IPS-15b (cell line): ENCODE data around the gene ACIN1.
A peak's percentile ranks its signal among the peaks of the same experiment; 100 is the strongest.

Experiments
- H3K27me3 ChIP-seq: one replicate; pipeline ENCODE4 v1.6.1; 2013; ENCODE audit warnings: low read length; ENCODE audit not compliant: control insufficient read depth, insufficient read depth
- H3K36me3 ChIP-seq: one replicate; pipeline ENCODE4 v1.6.1; 2013; ENCODE audit warnings: low read length; ENCODE audit not compliant: control insufficient read depth, insufficient read depth
- H3K4me1 ChIP-seq: one replicate; pipeline ENCODE4 v1.6.1; 2013; ENCODE audit warnings: mild to moderate bottlenecking, low read length; ENCODE audit not compliant: control insufficient read depth, insufficient read depth
- H3K4me3 ChIP-seq: one replicate; pipeline ENCODE4 v1.5.1; 2013; ENCODE audit warnings: low read depth, low read length
- H3K9ac ChIP-seq: one replicate; pipeline ENCODE4 v1.6.1; 2013; ENCODE audit warnings: low read depth, mild to moderate bottlenecking, low read length
- H3K9me3 ChIP-seq: one replicate; pipeline ENCODE4 v1.6.1; 2013; ENCODE audit warnings: mild to moderate bottlenecking, low read length; ENCODE audit not compliant: control insufficient read depth, insufficient read depth

Gene ACIN1

DNA sequence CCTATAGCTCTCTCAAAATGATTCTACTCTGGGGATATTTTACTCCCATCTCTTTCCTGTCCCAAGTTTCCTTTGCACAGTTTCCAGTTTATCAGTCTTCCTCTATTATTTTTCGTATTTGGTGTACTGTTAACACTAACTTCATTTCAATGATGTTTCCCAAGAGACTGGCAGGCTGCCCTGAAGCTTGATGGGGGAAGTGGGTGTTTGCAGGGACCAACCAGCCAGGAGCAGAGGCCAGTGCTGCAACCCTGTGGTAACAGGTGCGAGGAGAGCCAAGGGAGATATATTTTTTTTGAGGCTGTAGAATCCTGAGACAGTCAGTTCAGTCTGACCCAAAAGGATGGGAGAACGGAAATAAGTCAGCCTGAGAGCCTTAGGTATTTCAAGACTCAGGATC is 35.9 kb upstream of the ACIN1 start:
- Histone ChIP-seq H3K9ac (no peak overlapping the region), H3K4me3 (no peak overlapping the region), H3K27me3 (no peaks in the 10 kb centered on the region), H3K9me3 (no peaks in the 10 kb centered on the region), H3K36me3 (peaks cover 30% of the 10 kb centered on the region), H3K4me1 (peaks cover 2% of the 10 kb centered on the region)

DNA sequence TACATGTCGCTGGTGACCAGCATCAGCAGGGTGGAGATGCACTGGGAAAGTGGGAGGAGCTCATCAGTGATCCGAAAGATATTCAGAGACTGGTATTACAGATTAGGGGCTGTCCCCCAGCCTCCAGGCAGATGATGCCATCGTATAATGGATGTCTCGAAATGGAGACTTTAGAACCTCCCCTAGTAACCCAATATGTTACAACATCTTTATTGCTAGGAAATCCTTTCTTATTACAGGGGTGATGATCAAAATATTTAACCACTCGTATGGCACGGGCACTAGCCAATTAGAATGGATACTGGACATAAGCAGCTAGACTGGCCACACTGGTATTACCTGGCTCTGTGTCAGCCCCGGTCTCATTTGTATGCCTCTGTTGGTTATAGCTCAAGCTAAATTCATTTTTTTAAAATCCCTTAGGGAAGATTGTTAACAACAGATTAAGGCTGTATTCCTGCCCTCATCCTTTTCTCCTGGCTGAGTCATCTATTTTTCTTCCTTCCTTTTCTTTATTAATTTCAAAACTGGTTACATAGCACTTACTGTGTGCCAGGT is 34.9 kb upstream of the ACIN1 start:
- no peak overlapping the region for H3K4me3 ChIP-seq
- no peak overlapping the region for H3K9ac ChIP-seq
- peaks cover 2% of the 10 kb centered on the region for H3K4me1 ChIP-seq
- peaks cover 30% of the 10 kb centered on the region for H3K36me3 ChIP-seq
- no peaks in the 10 kb centered on the region for H3K27me3 ChIP-seq
- H3K9me3 ChIP-seq, result no peaks in the 10 kb centered on the region

DNA sequence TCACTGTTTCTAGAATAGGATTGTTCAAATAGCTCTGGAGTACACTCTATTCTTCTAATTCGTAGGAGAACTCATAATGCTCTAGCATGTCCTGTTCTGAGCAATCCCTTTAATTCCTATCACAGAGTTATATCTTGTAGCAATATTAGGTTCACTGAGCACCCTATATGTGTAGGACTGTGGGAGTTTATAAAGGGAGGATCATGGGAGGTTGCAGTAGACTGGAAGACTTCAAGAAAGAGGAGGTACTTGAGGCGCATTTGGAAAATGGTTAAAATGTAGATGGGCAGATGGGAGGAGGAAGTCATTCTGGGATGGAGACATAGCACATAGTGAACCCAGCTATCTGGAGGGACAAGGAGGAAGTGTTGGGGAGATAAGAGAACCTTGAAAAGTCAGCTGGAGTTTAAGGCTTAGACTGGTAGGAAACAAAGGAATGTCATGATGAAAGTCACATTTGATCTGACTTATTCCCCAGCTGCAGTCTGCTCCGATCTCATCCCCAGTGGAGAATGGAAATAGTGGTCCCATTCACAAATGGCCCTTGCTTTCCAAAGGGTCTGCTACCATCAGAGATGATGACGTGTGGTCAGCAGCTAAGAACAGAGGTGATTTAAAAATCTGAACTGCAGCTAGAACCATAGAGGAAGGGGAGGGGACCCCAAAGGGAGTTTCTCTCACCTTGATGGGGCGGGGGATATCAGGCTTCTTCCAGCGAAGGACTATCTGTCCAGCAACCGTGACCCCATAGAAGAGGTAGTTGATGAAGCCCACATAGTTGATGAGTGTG is 34.2 kb upstream of the ACIN1 start:
- Histone ChIP-seq H3K27me3 (no peaks in the 10 kb centered on the region), H3K36me3 (peaks cover 30% of the 10 kb centered on the region)

DNA sequence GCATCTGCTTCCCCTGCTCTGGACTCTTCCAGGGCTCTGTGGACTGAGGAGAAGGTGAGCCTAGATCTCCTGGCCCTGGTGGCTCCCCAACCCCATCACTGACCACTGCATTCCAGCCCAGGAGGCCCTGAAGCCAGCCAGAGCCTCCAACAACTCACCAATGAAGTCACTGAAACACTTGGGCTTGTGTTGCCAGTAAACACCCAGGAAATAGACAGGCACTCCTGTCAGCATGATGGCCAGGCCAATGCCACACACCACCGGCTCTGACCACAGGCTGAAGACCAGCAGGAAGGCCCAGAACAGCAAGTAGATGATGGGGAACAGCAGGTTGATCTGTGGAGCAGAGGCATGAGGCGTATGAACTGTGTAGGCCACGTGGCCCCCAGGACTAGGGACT is 32.9 kb upstream of the ACIN1 start:
- H3K4me1 ChIP-seq, result peaks cover 2% of the 10 kb centered on the region
- peaks cover 30% of the 10 kb centered on the region for H3K36me3 ChIP-seq

More for the DNA sequence above, 34.2 kb upstream of the ACIN1 start:
- Histone ChIP-seq H3K4me1 (peaks cover 2% of the 10 kb centered on the region), H3K9me3 (no peaks in the 10 kb centered on the region), H3K4me3 (no peak overlapping the region), H3K9ac (no peak overlapping the region)

DNA sequence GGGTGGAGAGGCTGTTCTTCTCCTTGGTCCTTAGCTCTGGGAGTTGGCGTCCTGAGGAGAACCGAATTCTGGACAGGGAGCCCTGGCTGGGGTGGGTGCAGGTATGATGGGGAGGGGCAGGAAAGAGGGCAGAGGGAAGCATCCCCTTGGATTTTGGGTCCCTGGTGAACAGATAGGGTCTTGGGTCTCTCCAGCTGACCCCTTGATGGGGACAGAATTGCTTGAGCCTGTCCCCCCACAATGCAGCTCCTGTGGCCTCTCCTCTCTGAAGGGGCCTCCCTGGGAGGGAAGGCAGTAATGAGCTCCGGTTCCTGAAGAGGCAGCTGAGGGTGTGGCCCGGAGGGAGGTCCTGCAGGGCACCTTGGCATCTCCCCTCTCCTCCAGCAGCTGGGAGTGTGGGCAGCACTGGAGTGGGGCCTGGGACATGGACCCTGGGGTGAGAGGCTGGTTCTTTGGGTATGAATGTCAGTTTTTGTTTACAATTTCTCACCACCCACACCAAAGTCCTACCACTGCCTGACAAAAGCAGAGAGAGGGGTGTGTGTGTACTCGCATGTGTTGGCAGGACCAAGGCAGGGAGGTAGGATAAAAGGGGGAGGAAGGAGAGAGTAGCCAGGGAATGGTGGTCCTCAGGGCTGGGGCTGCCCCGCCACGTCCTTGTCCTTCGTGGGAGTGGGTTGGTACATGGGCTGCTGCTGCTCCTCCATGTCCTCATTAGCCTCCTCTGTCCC is 31.8 kb upstream of the ACIN1 start:
- no peak overlapping the region for H3K9ac ChIP-seq
- no peaks in the 10 kb centered on the region for H3K9me3 ChIP-seq
- H3K27me3 ChIP-seq, result no peaks in the 10 kb centered on the region
- no peak overlapping the region for H3K4me3 ChIP-seq
- peaks cover 5% of the 10 kb centered on the region for H3K4me1 ChIP-seq
- peaks cover 25% of the 10 kb centered on the region for H3K36me3 ChIP-seq

More for the DNA sequence above, 32.9 kb upstream of the ACIN1 start:
- H3K27me3 ChIP-seq, result no peaks in the 10 kb centered on the region
- H3K9ac ChIP-seq, result no peak overlapping the region
- H3K4me3 ChIP-seq, result no peak overlapping the region
- H3K9me3 ChIP-seq, result no peaks in the 10 kb centered on the region

DNA sequence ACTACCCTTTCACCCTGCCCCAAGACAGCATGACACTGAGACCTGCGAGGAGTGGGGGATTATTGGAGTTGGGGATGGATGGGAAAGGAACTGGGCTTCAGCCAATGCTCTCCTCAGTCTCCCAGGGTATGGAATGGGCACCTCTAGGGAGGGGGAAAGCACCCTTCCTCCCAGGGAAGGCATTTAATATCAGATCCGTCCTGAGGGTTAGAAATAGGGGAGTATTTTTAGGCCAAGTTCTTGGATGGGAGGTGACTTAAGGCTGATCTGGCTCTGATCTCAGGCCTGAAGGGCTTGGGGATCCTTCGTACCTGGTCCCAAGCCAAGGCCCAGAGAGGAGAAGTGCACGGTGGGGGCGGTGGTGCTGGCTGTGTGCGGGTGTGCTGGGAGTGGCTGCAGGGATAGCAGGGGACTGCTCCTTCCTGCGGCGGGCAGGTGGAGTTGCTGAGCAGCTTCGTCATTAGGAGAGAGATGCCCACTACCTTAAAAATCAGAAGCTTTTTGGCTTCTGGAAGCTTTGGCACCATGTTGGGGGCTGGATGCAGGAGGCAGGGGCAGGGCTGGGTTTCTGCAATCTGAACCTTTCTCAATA is 31.1 kb upstream of the ACIN1 start:
- peaks cover 10% of the 10 kb centered on the region for H3K4me1 ChIP-seq
- H3K9me3 ChIP-seq, result no peaks in the 10 kb centered on the region
- no peak overlapping the region for H3K4me3 ChIP-seq
- peak overlapping the region; percentile 5 for H3K9ac ChIP-seq
- H3K36me3 ChIP-seq, result peaks cover 18% of the 10 kb centered on the region
- no peaks in the 10 kb centered on the region for H3K27me3 ChIP-seq

DNA sequence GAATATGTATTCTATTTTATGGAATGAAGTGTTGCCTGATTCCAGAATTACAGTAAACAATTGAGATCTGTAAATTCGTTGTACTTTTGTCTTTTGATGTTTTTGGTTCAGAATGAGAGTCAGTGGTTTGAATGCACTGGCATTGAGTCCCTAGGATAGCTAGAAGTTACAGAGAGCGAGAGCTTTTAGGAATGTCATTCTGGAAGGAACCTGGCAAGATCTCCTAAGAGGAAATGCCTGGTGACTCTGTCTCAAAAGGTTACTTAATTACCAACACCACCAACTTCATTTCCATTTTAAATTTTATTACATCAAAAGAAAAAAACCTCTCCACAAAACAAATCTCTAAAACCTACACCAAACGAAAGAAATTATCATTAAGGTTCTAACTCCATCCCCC is 30.1 kb upstream of the ACIN1 start:
- Histone ChIP-seq H3K27me3 (no peaks in the 10 kb centered on the region), H3K9ac (no peak overlapping the region), H3K36me3 (peaks cover 18% of the 10 kb centered on the region), H3K4me1 (peaks cover 16% of the 10 kb centered on the region), H3K4me3 (no peak overlapping the region), H3K9me3 (no peaks in the 10 kb centered on the region)

DNA sequence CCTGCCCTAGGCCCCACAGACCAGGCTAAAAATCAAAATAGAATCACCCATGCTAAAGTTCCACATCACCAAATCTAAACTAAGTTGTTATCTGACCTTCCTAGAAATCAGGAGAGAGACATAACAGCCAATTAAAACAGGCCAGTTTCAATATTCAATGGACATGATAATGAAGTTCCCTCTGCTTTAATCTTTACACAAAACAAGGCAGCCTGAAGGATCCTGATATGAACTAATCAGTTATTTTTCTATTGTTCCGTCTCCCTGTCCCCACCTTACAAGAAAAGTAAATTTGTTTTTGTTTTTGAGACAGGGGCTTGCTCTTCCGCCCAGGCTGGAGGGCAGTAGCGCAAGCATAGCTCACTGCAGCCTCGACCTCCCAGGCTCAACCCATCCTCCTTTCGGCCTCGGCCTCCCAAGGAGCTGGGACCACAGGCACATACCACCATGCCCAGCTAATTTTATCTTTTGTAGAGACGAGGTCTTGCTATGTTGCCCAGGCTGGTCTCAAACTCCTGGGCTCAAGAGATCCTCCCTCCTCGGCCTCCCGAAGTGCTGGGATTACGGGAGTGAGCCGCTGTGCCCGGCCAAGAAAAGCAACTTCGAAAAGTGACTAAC is 29.5 kb upstream of the ACIN1 start:
- H3K4me3 ChIP-seq, result no peak overlapping the region
- peaks cover 15% of the 10 kb centered on the region for H3K36me3 ChIP-seq
- H3K27me3 ChIP-seq, result no peaks in the 10 kb centered on the region
- no peak overlapping the region for H3K9ac ChIP-seq
- H3K4me1 ChIP-seq, result peaks cover 19% of the 10 kb centered on the region
- no peaks in the 10 kb centered on the region for H3K9me3 ChIP-seq

DNA sequence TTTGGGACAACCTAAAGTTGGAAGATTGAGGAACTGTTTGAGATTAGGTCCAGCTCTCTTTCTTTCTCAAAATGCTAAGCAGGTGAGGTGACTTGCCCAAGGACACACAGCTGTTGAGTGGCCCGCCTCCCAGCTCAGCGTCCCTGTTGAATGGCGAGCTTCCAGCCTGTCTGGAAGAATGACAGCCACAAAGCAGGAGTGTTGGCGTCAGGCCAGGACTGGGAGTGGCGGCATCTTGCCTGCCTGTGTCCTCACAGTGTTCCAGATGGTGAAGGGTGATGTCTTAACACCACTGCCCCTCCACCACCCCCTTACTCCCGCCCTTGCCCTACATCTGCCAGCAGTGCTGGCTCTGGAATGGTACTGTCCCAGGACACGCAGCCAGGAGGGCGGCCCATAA is 28.5 kb upstream of the ACIN1 start:
- Histone ChIP-seq H3K4me3 (no peak overlapping the region), H3K36me3 (peaks cover 12% of the 10 kb centered on the region), H3K4me1 (peaks cover 19% of the 10 kb centered on the region), H3K9me3 (no peaks in the 10 kb centered on the region), H3K9ac (no peak overlapping the region), H3K27me3 (no peaks in the 10 kb centered on the region)

DNA sequence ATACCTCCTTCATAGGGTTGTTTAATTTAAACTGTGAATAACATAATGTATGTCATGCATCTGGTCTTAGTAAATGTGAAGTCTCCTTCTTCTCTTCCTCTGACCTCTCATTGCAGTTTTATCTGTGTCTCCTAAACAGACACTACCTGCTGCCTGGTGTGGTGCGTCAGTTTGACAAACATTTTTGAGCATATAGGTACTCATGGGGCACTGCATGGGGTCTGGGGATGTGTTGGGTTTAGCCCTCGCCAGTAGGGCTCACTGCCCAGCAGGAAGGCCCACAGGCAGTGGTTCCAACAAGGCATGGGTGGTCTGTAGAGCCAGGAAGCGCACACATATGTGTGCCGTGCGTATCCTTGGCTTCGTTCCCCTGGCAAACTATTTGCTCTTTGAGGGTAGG is 27.1 kb upstream of the ACIN1 start:
- no peak overlapping the region for H3K9ac ChIP-seq
- H3K4me1 ChIP-seq, result peaks cover 19% of the 10 kb centered on the region
- H3K4me3 ChIP-seq, result no peak overlapping the region
- H3K9me3 ChIP-seq, result no peaks in the 10 kb centered on the region
- H3K36me3 ChIP-seq, result peaks cover 3% of the 10 kb centered on the region
- H3K27me3 ChIP-seq, result no peaks in the 10 kb centered on the region

DNA sequence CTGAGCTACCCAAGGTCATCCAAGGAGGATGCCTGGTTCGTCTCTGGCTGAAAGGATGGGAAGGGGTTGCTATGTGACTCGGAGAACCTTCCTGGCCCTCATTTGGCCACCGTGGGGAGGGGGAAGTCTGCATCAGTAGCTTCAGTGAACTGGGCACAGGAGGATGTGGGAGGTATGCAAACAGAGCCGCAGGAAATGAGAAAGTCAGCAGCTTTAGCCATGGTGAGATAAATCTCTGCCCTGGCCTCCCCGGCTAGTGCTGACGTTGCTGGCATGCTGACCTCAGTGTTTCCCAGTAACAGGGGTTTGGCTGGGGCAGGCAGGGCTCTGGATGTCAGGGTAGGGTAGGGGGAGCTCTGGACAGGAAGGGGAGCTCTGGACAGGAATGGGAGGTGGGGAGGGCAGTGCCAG is 26.4 kb upstream of the ACIN1 start:
- Histone ChIP-seq H3K9me3 (no peaks in the 10 kb centered on the region), H3K4me3 (no peak overlapping the region), H3K4me1 (peaks cover 19% of the 10 kb centered on the region), H3K36me3 (no peaks in the 10 kb centered on the region), H3K9ac (no peak overlapping the region), H3K27me3 (no peaks in the 10 kb centered on the region)
